ENCODE data around the gene LRIT2. TPM values are rescaled to one million over a fixed set of nuclear protein-coding genes. Genes with fewer than 3 reads are reported as not detected.

LRIT2 gene
- total and polyA plus RNA-seq, 9 of the 15 experiments (the other 6 are each of a cell fraction or from before 2014, with no cell fraction given), result not detected

- TF ChIP-seq ZBTB43 (CRISPR knock-in tag; IDR thresholded peaks at IDR 0.05) (peak; percentile 86; the same call in 1 of the 2 replicates), SMAD2 (IDR thresholded peaks at IDR 0.05; ENCODE audit: low read depth, low read length) (no peak), JUN (IDR thresholded peaks at IDR 0.05; ENCODE audit: borderline replicate concordance, low read depth, low read length) (peak; percentile 58; the same call in 1 of the 2 replicates), JUN (CRISPR knock-in tag; IDR thresholded peaks at IDR 0.05; ENCODE audit: borderline replicate concordance) (peak; percentile 90; the same call in 1 of the 2 replicates), HNRNPH1 (optimal IDR thresholded peaks at IDR 0.05; ENCODE audit: low read depth, low read length) (no peak), ZBTB33 (CRISPR knock-in tag; IDR thresholded peaks at IDR 0.05) (peak; percentile 92), NFRKB (IDR thresholded peaks at IDR 0.05; ENCODE audit: low read depth) (no peak), ZNF551 (CRISPR knock-in tag; IDR thresholded peaks at IDR 0.05) (no peak), MAX (CRISPR knock-in tag; IDR thresholded peaks at IDR 0.05) (peak; percentile 97), KAT8 (IDR thresholded peaks at IDR 0.05; ENCODE audit: low read depth) (no peak), ZKSCAN8 (CRISPR knock-in tag; IDR thresholded peaks at IDR 0.05) (no peak), POU5F1 (IDR thresholded peaks at IDR 0.05; ENCODE audit: borderline replicate concordance, low read depth, low read length, partially characterized antibody) (no peak), IFI16 (CRISPR knock-in tag; IDR thresholded peaks at IDR 0.05) (no peak), ZNF431 (CRISPR knock-in tag; IDR thresholded peaks at IDR 0.05) (peak; percentile 86)
- TF ChIP-seq, protein P1, sequence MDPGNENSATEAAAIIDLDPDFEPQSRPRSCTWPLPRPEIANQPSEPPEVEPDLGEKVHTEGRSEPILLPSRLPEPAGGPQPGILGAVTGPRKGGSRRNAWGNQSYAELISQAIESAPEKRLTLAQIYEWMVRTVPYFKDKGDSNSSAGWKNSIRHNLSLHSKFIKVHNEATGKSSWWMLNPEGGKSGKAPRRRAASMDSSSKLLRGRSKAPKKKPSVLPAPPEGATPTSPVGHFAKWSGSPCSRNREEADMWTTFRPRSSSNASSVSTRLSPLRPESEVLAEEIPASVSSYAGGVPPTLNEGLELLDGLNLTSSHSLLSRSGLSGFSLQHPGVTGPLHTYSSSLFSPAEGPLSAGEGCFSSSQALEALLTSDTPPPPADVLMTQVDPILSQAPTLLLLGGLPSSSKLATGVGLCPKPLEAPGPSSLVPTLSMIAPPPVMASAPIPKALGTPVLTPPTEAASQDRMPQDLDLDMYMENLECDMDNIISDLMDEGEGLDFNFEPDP (CRISPR knock-in tag; IDR thresholded peaks at IDR 0.05), result no peak
- TF ChIP-seq, protein P2, sequence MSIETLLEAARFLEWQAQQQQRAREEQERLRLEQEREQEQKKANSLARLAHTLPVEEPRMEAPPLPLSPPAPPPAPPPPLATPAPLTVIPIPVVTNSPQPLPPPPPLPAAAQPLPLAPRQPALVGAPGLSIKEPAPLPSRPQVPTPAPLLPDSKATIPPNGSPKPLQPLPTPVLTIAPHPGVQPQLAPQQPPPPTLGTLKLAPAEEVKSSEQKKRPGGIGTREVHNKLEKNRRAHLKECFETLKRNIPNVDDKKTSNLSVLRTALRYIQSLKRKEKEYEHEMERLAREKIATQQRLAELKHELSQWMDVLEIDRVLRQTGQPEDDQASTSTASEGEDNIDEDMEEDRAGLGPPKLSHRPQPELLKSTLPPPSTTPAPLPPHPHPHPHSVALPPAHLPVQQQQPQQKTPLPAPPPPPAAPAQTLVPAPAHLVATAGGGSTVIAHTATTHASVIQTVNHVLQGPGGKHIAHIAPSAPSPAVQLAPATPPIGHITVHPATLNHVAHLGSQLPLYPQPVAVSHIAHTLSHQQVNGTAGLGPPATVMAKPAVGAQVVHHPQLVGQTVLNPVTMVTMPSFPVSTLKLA (conservative IDR thresholded peaks at IDR 0.05), result no peak; a peak in 1 of 4 replicates
- TF ChIP-seq, protein P3, sequence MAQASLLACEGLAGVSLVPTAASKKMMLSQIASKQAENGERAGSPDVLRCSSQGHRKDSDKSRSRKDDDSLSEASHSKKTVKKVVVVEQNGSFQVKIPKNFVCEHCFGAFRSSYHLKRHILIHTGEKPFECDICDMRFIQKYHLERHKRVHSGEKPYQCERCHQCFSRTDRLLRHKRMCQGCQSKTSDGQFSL (CRISPR knock-in tag; IDR thresholded peaks at IDR 0.05), result peak; percentile 68; the same call in 1 of the 2 replicates
- TF ChIP-seq, protein P3 (tag; IDR thresholded peaks at IDR 0.05), result no peak
Measured at GRCh38 chr10:84256510-84257342, 31.4 kb upstream of the LRIT2 start (continued).

Measured in K562 (cell line).